HCT116 (cell line): ENCODE measurements around the gene PPP1R1C. TPM values are rescaled to one million over a fixed set of nuclear protein-coding genes. Genes with fewer than 3 reads are reported as not detected.

ENCODE experiments used
- ATAC-seq: fragments of 200-7000 bp; cut with Tn5 transposase; 2 replicates; pipeline ENCODE4 v1.9.1; 2020; ENCODE audit warnings: mild to moderate bottlenecking, moderate library complexity
- BruUV-seq: library from RNA; stranded (reverse); fragments of 400-500 nt; replicated peaks from 2 replicates; lab custom pipeline; 2021; lab: Mats Ljungman, UMichigan
- CTCF ChIA-PET: fragments of 300-600 bp; sonication (Branson Sonifier 250); formaldehyde crosslinking; loops from one replicate; lab custom pipeline; 2021; ENCODE audit warnings: antibody characterized with exemption; lab: Charles Lee
- POLR2A ChIA-PET: fragments of 300-600, 350-600 bp; sonication (Branson Sonifier 250); formaldehyde crosslinking; loops from one replicate; lab custom pipeline; 2021; ENCODE audit warnings: antibody characterized with exemption; lab: Charles Lee
- RAD21 ChIA-PET, 2 experiments: fragments of 300-600 bp; sonication (Branson Sonifier 250); formaldehyde crosslinking; loops; one replicate each; lab custom pipeline; 2023; ENCODE audit warnings: low total read pairs in 2 of 2; ENCODE audit not compliant: uncharacterized antibody in 2 of 2, unreplicated experiment in 2 of 2, low non-redundant PET in 1 of 2; lab: Charles Lee
- DNase-seq: peaks from one replicate; pipeline ENCODE4 v3.0.0-alpha.2; 2010; ENCODE audit warnings: low read depth, low spot score
- H2AFZ ChIP-seq: fragments of 200-600 bp; shearing (Covaris generic), sonication (generic); 2 replicates; pipeline ENCODE4 v1.6.1; 2017; ENCODE audit warnings: low read depth, mixed run types, mixed read lengths, antibody characterized with exemption, low read length; ENCODE audit not compliant: poor library complexity, severe bottlenecking
- H3K27ac ChIP-seq: 2 replicates; pipeline ENCODE4 v1.5.1; 2012; ENCODE audit warnings: low read depth, low read length
- H3K27me3 ChIP-seq: fragments of 200-600 bp; sonication (generic); 2 replicates; pipeline ENCODE4 v1.6.1; 2016; ENCODE audit warnings: mixed run types, low read length, mixed read lengths; ENCODE audit not compliant: insufficient read depth
- H3K36me3 ChIP-seq, 2 experiments: fragments of 200-500 bp in 1 of 2; fragments of 200-600 bp in 1 of 2; sonication (Bioruptor generic) in 1 of 2; sonication (generic) in 1 of 2; 2 replicates each; pipeline versions ENCODE4 v1.5.1 to v1.6.1; 2014 to 2016; ENCODE audit warnings: low read length in 2 of 2, inconsistent platforms in 1 of 2, mixed read lengths in 1 of 2, mixed run types in 1 of 2; ENCODE audit not compliant: insufficient read depth in 2 of 2, control insufficient read depth in 1 of 2
- H3K4me1 ChIP-seq, 2 experiments: fragments of 200-600 bp in 1 of 2; sonication (generic) in 1 of 2; 2 replicates each; pipeline versions ENCODE4 v1.5.1 to v1.6.1; 2012 to 2017; ENCODE audit warnings: low read length in 2 of 2, inconsistent platforms in 1 of 2, mild to moderate bottlenecking in 1 of 2, mixed read lengths in 1 of 2, mixed run types in 1 of 2, moderate library complexity in 1 of 2; ENCODE audit not compliant: insufficient read depth in 2 of 2, control insufficient read depth in 1 of 2
- H3K4me2 ChIP-seq: fragments of 200-600 bp; sonication (generic); 2 replicates; pipeline ENCODE4 v1.6.1; 2017; ENCODE audit warnings: mixed run types, low read length, mixed read lengths
- H3K4me3 ChIP-seq, 2 experiments: fragments of 200-600 bp in 1 of 2; sonication (generic) in 1 of 2; replicated peaks in 1 of 2; 2 replicates each; pipeline ENCODE4 v1.5.1; 2011 to 2016; ENCODE audit warnings: low read length in 2 of 2, control low read depth in 1 of 2, low read depth in 1 of 2, mild to moderate bottlenecking in 1 of 2, mixed read lengths in 1 of 2, mixed run types in 1 of 2
- H3K79me2 ChIP-seq: fragments of 200-600 bp; sonication (generic); 2 replicates; pipeline ENCODE4 v1.6.1; 2017; ENCODE audit warnings: mild to moderate bottlenecking, mixed run types, low read length, moderate library complexity, mixed read lengths; ENCODE audit not compliant: insufficient read depth
- H3K9ac ChIP-seq: fragments of 200-600 bp; sonication (generic); 2 replicates; pipeline ENCODE4 v1.6.1; 2016; ENCODE audit warnings: low read length, mixed read lengths
- H3K9me2 ChIP-seq: fragments of 200-600 bp; sonication (generic), shearing (Covaris generic); 2 replicates; pipeline ENCODE4 v1.6.1; 2017; ENCODE audit warnings: mixed run types, mild to moderate bottlenecking, moderate library complexity; ENCODE audit not compliant: insufficient read depth
- H3K9me3 ChIP-seq, 2 experiments: fragments of 200-500 bp in 1 of 2; fragments of 200-600 bp in 1 of 2; sonication (Bioruptor generic) in 1 of 2; sonication (generic) in 1 of 2; 2 replicates each; pipeline ENCODE4 v1.6.1; 2014 to 2017; ENCODE audit warnings: low read length in 2 of 2, mixed read lengths in 2 of 2, inconsistent platforms in 1 of 2, low read depth in 1 of 2, mild to moderate bottlenecking in 1 of 2, mixed run types in 1 of 2, moderate library complexity in 1 of 2; ENCODE audit not compliant: control insufficient read depth in 1 of 2, insufficient read depth in 1 of 2
- H4K20me1 ChIP-seq: fragments of 200-600 bp; sonication (generic), shearing (Covaris generic); 2 replicates; pipeline ENCODE4 v1.6.1; 2017; ENCODE audit warnings: mixed run types, mild to moderate bottlenecking, moderate library complexity; ENCODE audit not compliant: insufficient read depth
- ATF3 ChIP-seq: IDR thresholded peaks from 2 replicates; pipeline ENCODE4 v1.6.1; 2012
- CBX3 ChIP-seq: IDR thresholded peaks from 2 replicates; pipeline ENCODE4 v1.6.1; 2012; ENCODE audit warnings: low read depth
- CEBPB ChIP-seq: IDR thresholded peaks from 2 replicates; pipeline ENCODE4 v1.6.1; 2012; ENCODE audit warnings: low read depth
- EZH2 ChIP-seq: fragments of 200-600 bp; sonication (generic); IDR thresholded peaks from 2 replicates; pipeline ENCODE4 v1.6.1; 2017; ENCODE audit warnings: antibody characterized with exemption, mixed run types
- EZH2phosphoT487 ChIP-seq: fragments of 200-600 bp; IDR thresholded peaks from 2 replicates; pipeline ENCODE4 v1.6.1; 2018; ENCODE audit warnings: antibody characterized with exemption, borderline replicate concordance
- FOSL1 ChIP-seq: IDR thresholded peaks from 2 replicates; pipeline ENCODE4 v1.6.1; 2012; ENCODE audit warnings: low read depth
- JUND ChIP-seq: IDR thresholded peaks from 2 replicates; pipeline ENCODE4 v1.6.1; 2012
- MAX ChIP-seq: IDR thresholded peaks from 2 replicates; pipeline ENCODE4 v1.6.1; 2012
- POLR2A ChIP-seq: IDR thresholded peaks from 2 replicates; pipeline ENCODE4 v1.7.0; 2011; ENCODE audit warnings: borderline replicate concordance; ENCODE audit not compliant: insufficient read depth, insufficient read length; ENCODE audit errors: extremely low read depth
- RAD21 ChIP-seq: IDR thresholded peaks from 2 replicates; pipeline ENCODE4 v1.6.1; 2012; ENCODE audit warnings: low read depth, mild to moderate bottlenecking
- REST ChIP-seq: IDR thresholded peaks from 2 replicates; pipeline ENCODE4 v1.6.1; 2012; ENCODE audit warnings: low read depth
- SIN3A ChIP-seq: IDR thresholded peaks from 2 replicates; pipeline ENCODE4 v1.6.1; 2012; ENCODE audit warnings: low read depth
- SP1 ChIP-seq: IDR thresholded peaks from 2 replicates; pipeline ENCODE4 v1.6.1; 2012; ENCODE audit warnings: low read depth
- SRF ChIP-seq: IDR thresholded peaks from 2 replicates; pipeline ENCODE4 v1.6.1; 2012; ENCODE audit warnings: low read depth
- TCF7L2 ChIP-seq: IDR thresholded peaks from 2 replicates; pipeline ENCODE4 v1.7.0; 2011; ENCODE audit warnings: borderline replicate concordance, inconsistent platforms; ENCODE audit not compliant: insufficient read depth, insufficient read length; ENCODE audit errors: extremely low read depth
- YY1 ChIP-seq: IDR thresholded peaks from 2 replicates; pipeline ENCODE4 v1.6.1; 2011; ENCODE audit warnings: low read length, low read depth, moderate library complexity, mild to moderate bottlenecking; ENCODE audit not compliant: insufficient replicate concordance; ENCODE audit errors: extremely low read depth
- ZBTB33 ChIP-seq: IDR thresholded peaks from 2 replicates; pipeline ENCODE4 v1.6.1; 2011; ENCODE audit warnings: mild to moderate bottlenecking, low read length, moderate library complexity; ENCODE audit not compliant: insufficient replicate concordance; ENCODE audit errors: extremely low read depth
- ZFX ChIP-seq: fragments of 450-650 bp; IDR thresholded peaks from 2 replicates; pipeline ENCODE4 v1.6.1; 2017
- ZNF274 ChIP-seq: fragments of 200-500 bp; sonication (Bioruptor generic); IDR thresholded peaks from 2 replicates; pipeline ENCODE4 v1.6.1; 2014; ENCODE audit warnings: mild to moderate bottlenecking, low read depth, low read length, inconsistent platforms
- intact Hi-C: fragments of 100-400 bp; cut with micrococcal nuclease; formaldehyde crosslinking; loops from 2 replicates; pipeline ENCODE4 v1.10.0; 2022
- total RNA-seq: library from RNA; stranded (reverse); gene quantifications from one replicate; pipeline ENCODE4 v1.2.1, GENCODE V29; 2021; ENCODE audit not compliant: unreplicated experiment

The PPP1R1C gene
- total RNA-seq, 1 experiment from 2014 or later: 17.8 TPM

- TF ChIP-seq YY1: no peak
- TF ChIP-seq RAD21: no peak
- no peak for TF ChIP-seq SIN3A
- no peak for TF ChIP-seq ZFX
- no peak for TF ChIP-seq SRF
- TF ChIP-seq ZBTB33: no peak
These were observed 71.3 kb downstream of the PPP1R1C start (continued) for GRCh38 chr2:182057002-182057401.

GRCh38 chr2:182058056-182058455 is 72.4 kb downstream of the PPP1R1C start:
- H3K9me2 ChIP-seq: no peaks in the 10 kb centered on the region
- H3K27me3 ChIP-seq: no peaks in the 10 kb centered on the region
- no peaks in the 10 kb centered on the region for H4K20me1 ChIP-seq
- no peak overlapping the region for H3K9ac ChIP-seq
- no peak overlapping the region for H3K4me2 ChIP-seq
- TF ChIP-seq MAX (no peak), ZNF274 (no peak), SP1 (no peak), ATF3 (no peak), EZH2 (no peak), FOSL1 (no peak), ZBTB33 (no peak), SRF (no peak), RAD21 (no peak), REST (no peak), SIN3A (no peak), EZH2phosphoT487 (no peak), TCF7L2 (no peak), JUND (no peak), POLR2A (no peak), CBX3 (no peak), ZFX (no peak), CEBPB (no peak)
- H2AFZ ChIP-seq: no peak overlapping the region
- DNase-seq (no peak), ATAC-seq (no peak)
- H3K9me3 ChIP-seq: no peaks in the 10 kb centered on the region
- ChIA-PET POLR2A (no interaction called here), RAD21 (no interaction called here), CTCF (no interaction called here)
- no peaks in the 10 kb centered on the region for H3K79me2 ChIP-seq
- H3K4me1 ChIP-seq: 0 out of 4 replicates have a peak, but pooled peaks cover 0 to 2% of the 10 kb centered on the region in 2 experiments
- BruUV-seq: no TSS peak
- H3K27ac ChIP-seq: no peak overlapping the region
- intact Hi-C loops: no loop called here
- no peaks in the 10 kb centered on the region for H3K36me3 ChIP-seq
- no peak overlapping the region for H3K4me3 ChIP-seq
